Astrocyte of the cerebellum (primary cell): ENCODE data around the gene PIGS.

Source experiments
- DNase-seq: peaks from one replicate; pipeline ENCODE4 v3.0.0-alpha.2; 2011; ENCODE audit warnings: low read depth
- H3K4me3 ChIP-seq: 2 replicates; pipeline ENCODE4 v1.5.1; 2011; ENCODE audit warnings: mild to moderate bottlenecking, low read depth, low read length, moderate library complexity
- in situ Hi-C: cut with HindIII; loops from 2 replicates; pipeline ENCODE4 v1.10.0; 2017; ENCODE audit warnings: low sequenced_read_pairs
- TF ChIP-seq, protein P1 (sequence below): IDR thresholded peaks from 2 replicates; pipeline ENCODE4 v1.5.1; 2012; ENCODE audit warnings: low read length, low read depth, moderate library complexity, mild to moderate bottlenecking; ENCODE audit errors: missing control alignments

The PIGS gene

DNA sequence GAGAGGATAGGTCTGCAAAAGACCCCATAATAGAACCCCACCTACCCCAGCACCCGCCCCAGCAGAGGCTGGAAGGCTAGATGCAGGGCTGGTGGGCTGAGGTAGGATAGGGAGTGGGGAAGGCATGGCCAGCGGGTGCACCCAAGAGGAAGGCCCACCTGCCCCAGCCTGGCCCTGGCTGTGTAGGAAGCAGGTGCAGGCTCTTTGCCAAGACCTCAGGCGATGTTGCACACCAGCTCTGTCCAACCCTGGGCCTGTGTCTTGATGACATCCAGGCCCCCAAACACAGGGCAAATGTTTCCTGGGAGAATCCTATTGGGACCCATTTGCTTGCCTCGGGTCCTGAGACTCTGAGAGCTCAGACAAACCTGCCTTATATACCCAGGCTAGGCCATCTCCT lies 31.1 kb downstream of the PIGS start:
- TF ChIP-seq, protein P1, sequence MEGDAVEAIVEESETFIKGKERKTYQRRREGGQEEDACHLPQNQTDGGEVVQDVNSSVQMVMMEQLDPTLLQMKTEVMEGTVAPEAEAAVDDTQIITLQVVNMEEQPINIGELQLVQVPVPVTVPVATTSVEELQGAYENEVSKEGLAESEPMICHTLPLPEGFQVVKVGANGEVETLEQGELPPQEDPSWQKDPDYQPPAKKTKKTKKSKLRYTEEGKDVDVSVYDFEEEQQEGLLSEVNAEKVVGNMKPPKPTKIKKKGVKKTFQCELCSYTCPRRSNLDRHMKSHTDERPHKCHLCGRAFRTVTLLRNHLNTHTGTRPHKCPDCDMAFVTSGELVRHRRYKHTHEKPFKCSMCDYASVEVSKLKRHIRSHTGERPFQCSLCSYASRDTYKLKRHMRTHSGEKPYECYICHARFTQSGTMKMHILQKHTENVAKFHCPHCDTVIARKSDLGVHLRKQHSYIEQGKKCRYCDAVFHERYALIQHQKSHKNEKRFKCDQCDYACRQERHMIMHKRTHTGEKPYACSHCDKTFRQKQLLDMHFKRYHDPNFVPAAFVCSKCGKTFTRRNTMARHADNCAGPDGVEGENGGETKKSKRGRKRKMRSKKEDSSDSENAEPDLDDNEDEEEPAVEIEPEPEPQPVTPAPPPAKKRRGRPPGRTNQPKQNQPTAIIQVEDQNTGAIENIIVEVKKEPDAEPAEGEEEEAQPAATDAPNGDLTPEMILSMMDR: no peak
- no peak for DNase-seq
- in situ Hi-C loops: no loop called here
- no peak overlapping the region for H3K4me3 ChIP-seq

- DNase-seq: no peak
- in situ Hi-C loops: no loop called here
- TF ChIP-seq, protein P1: no peak
- no peak overlapping the region for H3K4me3 ChIP-seq
These were observed 32.9 kb downstream of the PIGS start for GRCh38 chr17:28538296-28538895.

DNA sequence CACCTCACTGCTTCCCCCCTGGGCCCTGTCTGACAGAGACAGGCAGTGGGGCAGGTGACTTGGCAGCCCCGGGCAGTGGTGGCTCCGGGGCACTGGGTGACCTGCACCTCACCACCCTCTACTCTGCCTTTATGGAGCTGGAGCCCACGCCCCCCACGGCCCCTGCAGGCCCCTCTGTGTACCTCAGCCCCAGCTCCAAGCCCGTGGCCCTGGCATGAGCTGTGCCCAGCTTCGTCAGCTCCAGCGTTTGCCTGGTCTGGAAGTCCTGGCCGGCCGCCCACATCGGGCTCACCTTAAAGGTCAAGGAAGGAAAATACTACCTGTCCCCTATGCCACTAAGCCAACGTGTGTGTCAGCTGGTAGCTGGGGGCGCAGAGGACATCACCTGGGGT lies 34.1 kb downstream of the PIGS start:
- in situ Hi-C loops: no loop called here
- no peak for DNase-seq
- no peak overlapping the region for H3K4me3 ChIP-seq
- TF ChIP-seq, protein P1: no peak

- TF ChIP-seq, protein P1: no peak
- no peak overlapping the region for H3K4me3 ChIP-seq
- in situ Hi-C loops: no loop called here
- DNase-seq: no peak
These were observed 34.6 kb downstream of the PIGS start for GRCh38 chr17:28536532-28537218.

DNA sequence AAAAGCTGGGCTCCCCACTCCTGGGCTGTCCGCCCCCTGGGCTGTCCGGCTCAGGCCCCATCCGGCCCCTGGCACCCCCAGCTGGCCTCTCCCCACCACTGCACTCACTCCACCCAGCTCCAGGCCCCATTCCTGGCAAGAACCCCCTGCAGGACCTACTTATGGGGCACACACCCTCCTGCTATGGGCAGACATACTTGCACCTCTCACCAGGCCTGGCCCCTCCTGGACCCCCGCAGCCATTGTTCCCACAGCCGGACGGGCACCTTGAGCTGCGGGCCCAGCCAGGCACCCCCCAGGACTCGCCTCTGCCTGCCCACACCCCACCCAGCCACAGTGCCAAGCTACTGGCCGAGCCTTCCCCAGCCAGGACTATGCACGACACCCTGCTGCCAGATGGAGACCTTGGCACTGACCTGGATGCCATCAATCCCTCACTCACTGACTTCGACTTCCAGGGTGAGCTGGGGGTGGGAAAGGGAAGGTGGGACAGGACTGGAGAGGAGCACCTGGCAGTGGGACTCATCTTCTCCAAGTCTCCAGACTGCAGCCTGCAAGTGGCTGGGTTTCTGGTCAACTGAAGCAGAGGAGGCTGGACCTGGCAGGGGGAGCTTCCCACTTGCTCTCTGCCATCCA lies 36.5 kb downstream of the PIGS start:
- DNase-seq: no peak
- H3K4me3 ChIP-seq: no peak overlapping the region
- TF ChIP-seq, protein P1: no peak
- in situ Hi-C loops: no loop called here

GRCh38 chr17:28533091-28533807 lies 38.1 kb downstream of the PIGS start:
- TF ChIP-seq, protein P1: no peak
- H3K4me3 ChIP-seq: no peak overlapping the region
- no peak for DNase-seq
- in situ Hi-C loops: no loop called here
